HG03342 (cell line): ENCODE data around the gene OR52R1.
"Not testable (repeated sequence)": the region's sequence is repeated elsewhere in the genome, so short reads cannot be mapped to it uniquely, and the experiment has no call there.

Experiments
- ATAC-seq: cut with Tn5 transposase; IDR thresholded peaks from one replicate; pipeline ENCODE4 v1.9.1; 2021; ENCODE audit warnings: mild to moderate bottlenecking, moderate library complexity; ENCODE audit not compliant: unreplicated experiment

Gene OR52R1

DNA sequence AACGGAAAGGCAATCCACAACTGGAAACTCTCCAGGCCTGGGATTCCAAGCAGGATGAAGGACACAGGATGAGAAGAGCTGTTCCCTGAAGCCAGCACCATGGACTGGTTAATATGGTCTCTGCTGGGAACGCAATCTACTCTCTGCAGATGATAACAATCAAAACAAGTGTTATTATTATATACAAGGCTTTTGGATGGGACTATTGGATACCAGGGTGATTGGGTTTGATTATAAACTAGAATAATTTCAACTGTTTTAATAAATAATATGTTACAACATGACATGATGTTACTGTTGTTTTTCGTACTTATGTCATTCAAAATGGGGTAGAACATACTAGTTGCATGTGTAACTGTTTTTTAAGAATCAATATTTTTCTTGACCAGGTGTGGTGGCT lies at the start of gene OR52R1:
Gene OR52R1 (minus strand): TSS at position 101 of the 400 bp plus-strand sequence. CDS start 0 bp downstream, at position 101.
- ATAC-seq, result no peak

DNA sequence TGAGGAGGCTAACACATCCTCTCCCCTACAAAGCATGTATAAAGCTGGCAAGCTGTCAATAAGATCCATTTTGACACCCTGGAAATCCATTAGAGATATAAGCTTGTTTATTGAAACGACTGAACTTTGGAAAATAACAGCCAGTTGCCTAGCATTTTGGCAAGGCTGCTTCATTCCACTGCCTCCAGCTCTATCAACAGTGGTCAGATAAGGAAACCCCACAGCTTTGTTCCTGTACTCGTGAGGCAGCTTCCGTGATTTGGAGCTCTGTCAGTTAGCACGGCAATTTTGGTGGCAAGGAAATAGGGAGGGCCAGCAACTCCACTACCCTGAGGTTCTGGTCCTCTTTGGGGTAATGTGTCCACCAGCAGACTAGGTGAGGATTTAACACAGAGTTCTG lies 46.9 kb upstream of the OR52R1 start:
- ATAC-seq, result no peak

GRCh38 chr11:4848908-4849532 lies 44.8 kb upstream of the OR52R1 start, which contains the start of gene OR51S1:
Gene OR51S1, minus strand, starts transcription at chr11:4849208. Its CDS starts 0 bp downstream, at chr11:4849208.
- no peak for ATAC-seq

DNA sequence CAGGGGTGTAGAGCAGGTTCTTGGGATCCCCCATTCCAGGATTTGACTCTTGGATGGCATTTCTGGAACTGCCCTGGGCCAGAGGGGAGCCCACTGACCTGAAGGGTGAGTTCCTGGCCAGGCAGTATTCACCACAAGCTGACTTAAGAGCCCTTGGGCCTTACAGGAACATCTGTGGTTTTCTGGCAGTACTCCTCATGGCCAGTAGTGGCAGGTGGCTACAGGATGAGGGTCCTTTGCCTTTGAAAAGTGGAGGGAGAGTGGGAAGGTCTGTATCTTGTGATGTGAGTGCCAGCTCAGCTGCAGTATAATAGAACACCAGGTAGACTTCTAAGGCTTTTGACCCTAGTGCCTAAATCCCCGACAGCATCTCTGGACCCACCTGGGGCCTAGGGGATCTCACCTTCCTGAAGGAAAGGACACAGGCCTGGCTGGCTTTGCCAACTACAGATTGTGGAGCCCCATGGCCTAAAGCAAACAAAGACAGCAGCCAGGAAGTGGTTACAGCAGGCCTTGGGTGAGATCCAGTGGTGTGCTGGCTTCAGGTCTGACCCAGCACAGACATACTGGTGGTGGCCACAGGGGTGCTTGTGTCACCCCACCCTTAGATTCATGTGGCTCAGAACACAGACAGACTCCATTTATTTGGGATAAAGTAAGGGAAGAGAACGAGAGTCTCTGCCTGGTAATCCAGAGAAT lies 35.8 kb upstream of the OR52R1 start:
- no peak for ATAC-seq

DNA sequence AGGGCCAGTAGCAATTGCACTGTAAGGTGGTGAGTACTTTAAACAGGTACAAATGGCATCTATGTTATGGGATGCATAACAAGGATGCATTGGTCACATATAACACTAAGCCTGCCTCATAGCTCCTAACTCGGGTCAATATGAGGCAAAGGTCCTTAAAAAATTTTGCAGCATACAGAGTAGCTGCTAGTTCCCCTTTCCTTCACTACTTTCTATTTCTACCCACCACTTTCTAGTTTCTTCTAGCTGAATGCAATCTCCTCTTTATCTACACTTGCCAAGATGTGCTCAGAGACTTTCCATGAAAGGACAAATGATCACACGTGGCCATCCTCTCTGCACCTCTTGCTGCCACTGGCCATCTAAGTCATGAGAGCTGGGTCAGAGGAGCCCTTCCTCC lies 26.7 kb upstream of the OR52R1 start:
- ATAC-seq, result no peak

- no peak for ATAC-seq
These were observed 26.2 kb upstream of the OR52R1 start for GRCh38 chr11:4830346-4830745.

- ATAC-seq, result no peak
These were observed 22.2 kb upstream of the OR52R1 start for GRCh38 chr11:4826425-4826824.

- ATAC-seq, result no peak
These were observed 21.0 kb upstream of the OR52R1 start for GRCh38 chr11:4825132-4825531.

DNA sequence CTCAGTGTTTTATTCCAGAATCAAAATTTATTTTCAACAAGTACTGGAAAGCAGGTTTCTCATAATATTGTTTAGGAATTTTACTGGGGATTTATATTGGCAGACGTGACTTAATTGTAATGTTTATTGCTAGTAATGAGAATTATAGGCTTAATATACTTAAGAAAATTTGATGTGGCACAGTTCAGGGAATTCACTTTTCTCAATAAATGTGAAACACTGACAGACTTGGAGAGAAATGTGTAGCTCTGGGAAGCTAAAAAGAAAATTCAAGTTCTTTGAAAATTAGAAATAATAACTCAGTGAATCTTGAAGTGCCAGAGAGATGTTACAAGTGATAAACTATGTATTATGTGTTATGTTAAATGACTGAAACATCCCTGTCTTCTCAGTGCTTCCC lies 16.8 kb upstream of the OR52R1 start, which contains the start of gene OR51F2:
Gene OR51F2 (plus strand): TSS at position 301 of the 400 bp plus-strand sequence. CDS start 101 bp downstream, outside the sequence.
- ATAC-seq, result no peak

DNA sequence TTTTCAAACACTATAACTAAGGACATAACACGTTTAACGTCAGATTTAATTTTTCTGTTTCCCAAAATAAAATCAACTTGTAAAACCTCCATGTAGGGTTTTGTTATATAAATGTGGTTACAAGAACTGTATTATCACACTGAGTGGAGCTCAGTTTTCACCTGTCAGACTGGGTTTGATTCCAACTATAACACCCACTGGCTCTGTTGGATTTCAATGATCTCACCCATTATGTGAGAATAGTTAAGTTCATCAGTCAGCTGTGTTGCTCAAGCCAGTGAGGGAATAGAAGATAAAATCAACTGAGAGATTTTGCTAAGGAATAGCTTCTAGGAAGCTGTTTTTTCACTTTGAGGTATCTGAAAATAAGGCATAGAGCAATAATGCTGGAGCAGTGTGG lies 5.1 kb upstream of the OR52R1 start:
- ATAC-seq, result no peak

GRCh38 chr11:4808476-4808875 lies 4.3 kb upstream of the OR52R1 start:
- no peak for ATAC-seq

DNA sequence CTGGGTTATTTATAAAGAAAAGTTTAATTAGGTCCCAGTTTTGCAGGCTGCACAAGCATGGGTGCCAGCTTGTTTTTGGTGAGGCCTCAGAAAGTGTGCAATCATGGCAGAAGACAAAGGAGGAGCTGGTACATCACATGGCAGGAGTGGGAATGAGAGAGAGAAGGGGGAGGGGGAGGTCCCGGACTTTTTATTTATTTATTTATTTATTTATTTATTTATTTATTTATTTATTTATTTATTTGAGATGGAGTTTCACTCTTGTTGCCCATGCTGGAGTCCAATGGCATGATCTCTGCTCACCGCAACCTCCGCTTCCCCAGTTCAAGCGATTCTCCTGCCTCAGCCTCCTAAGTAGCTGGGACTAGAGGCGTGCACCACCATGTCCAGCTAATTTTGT lies 2.9 kb downstream of the OR52R1 start:
- ATAC-seq, result not testable (repeated sequence)

DNA sequence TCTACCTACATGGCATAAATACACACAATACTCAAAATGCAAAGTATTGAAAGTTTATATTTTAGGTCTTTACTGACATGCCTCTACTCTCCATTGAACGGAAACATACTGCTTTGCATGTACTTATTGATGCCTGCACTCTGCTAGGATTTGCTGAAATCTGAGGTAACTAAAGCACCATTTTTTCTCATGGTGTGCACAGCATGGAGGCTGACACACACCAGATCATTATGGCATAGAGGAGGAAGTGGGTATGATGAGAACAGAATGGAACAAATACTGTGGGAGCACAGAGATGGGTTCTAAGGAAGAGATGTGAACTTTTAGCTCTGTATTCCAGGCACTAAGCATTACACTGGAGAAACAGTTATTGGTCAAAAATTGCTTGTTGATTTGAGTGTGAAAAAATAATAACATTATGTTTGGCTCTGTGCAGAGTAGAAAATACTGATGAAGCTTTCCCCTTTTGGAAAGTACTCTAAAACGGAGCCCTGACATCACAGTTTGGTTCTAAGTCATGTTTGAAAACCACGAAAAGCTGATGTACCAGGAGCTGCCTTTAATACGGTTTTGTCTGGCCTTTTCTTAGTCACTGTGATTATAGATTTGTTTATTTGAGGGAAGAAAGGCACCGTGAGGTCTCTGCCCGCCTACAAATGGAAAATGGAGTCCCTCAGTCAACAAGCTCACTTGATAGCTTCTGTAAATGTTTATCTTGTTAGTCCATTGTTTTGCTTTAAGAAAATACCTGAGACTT lies 5.6 kb downstream of the OR52R1 start:
- ATAC-seq, result no peak

DNA sequence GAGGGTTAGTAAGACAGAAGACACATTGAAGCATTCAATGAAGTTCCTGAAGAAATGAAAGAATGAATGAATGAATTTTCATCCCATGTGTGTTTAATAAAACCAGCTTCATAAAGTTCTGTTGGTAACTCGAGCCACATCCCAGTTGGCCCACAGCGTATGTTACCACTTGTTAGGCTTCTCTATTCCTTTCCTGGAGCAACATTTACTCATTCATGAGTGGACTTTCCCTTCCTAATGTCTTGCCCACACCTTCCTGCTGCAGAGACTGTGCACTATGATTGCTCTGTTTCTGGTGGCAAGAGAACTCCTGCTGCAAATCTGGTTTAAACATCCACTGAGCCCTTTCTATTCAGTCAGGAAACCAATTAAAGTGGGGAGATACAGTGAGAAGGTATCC lies 7.0 kb downstream of the OR52R1 start:
- ATAC-seq, result no peak

DNA sequence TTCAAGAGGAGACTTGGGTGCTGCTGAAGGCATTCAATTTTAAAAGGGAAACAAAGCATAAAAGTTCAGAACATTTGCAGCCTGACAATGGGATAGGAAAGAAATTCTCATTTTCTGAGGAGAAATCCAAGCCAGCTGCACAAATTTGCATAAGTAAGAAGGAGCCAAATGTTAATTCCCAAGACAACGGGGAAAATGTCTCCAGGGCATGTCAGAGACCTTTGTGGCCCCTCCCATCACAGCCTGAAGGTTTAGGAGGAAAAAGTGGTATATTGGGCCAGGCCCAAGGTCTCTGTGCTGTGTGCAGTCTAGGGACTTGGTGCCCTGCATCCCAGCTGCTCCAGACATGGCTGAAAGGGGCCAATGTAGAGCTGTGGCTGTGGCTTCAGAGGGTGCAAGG lies 21.7 kb downstream of the OR52R1 start:
- ATAC-seq, result no peak

DNA sequence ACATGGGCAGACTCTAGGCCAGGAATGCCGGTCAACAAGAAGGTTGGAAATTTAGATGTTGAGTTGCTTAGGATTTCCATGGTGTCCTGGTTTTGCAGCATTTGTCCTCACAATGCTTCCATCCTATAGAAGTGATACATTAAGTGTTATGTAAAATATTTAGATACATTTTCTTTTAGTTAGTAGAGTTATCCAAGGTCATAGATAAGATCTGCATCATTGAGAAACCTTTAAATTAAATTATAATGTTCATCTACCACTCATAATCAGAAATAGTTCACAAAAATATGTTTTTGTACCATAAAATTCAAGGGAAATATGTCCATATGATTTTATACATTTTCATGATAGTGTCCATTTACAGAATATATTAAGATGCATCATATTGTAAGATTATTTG lies 34.3 kb downstream of the OR52R1 start, which contains the start of gene OR51F1:
Gene OR51F1 (minus strand): TSS at position 101 of the 400 bp plus-strand sequence. CDS start 0 bp downstream, at position 101.
- no peak for ATAC-seq

DNA sequence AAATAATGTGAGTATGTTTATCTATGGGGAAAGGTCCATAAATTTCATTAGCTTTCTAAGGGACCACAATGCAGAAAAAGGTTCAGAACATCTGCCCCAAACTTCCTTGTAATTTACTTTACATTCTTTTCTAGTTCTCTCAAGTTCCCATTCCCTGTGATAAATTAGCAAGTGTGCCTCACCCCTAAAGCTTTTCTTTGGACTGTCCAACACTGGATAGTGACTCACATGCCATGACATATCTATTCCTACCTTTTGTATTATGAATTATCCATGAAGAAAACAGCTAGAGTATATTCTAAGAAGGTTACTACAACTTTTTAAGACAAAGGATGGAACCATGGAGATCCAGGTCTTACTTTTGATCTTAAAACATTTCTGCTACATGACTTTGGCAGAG lies 36.1 kb downstream of the OR52R1 start:
- no peak for ATAC-seq

GRCh38 chr11:4766420-4767043 lies 37.6 kb downstream of the OR52R1 start:
- no peak for ATAC-seq

- no peak for ATAC-seq
These were observed 41.1 kb downstream of the OR52R1 start for GRCh38 chr11:4763096-4763495.
